Psoas muscle (tissue), 8 donors: ENCODE measurements around the gene ESRRA. TPM values are rescaled to one million over a fixed set of nuclear protein-coding genes. Genes with fewer than 3 reads are reported as not detected.
"Not testable (repeated sequence)": the region's sequence is repeated elsewhere in the genome, so short reads cannot be mapped to it uniquely, and the experiment has no call there.

Experiments used
- ATAC-seq, 4 donors: fragments of 200-7000 bp; cut with Tn5 transposase; one replicate each; pipeline ENCODE4 v1.9.1; 2020; ENCODE audit warnings: moderate library complexity in 3 of 4, mild to moderate bottlenecking in 2 of 4
- DNase-seq, 2 donors: peaks; one replicate each; pipeline ENCODE4 v3.0.0-alpha.2; 2020
- H3K27ac ChIP-seq: fragments of 200-600 bp; one replicate; pipeline ENCODE4 v1.8.0; 2022
- H3K27me3 ChIP-seq, 3 donors: fragments of 200-600 bp in 1 of 3; one replicate each; pipeline versions ENCODE4 v1.6.1 to v1.8.0; 2013 to 2022; ENCODE audit warnings: low read length in 2 of 3, mild to moderate bottlenecking in 2 of 3, moderate library complexity in 1 of 3; ENCODE audit not compliant: insufficient read depth in 3 of 3
- H3K36me3 ChIP-seq, 2 donors: fragments of 200-600 bp in 1 of 2; one replicate each; pipeline versions ENCODE4 v1.6.1 to v1.8.0; 2013 to 2022; ENCODE audit warnings: low read depth in 1 of 2, mild to moderate bottlenecking in 1 of 2, moderate library complexity in 1 of 2; ENCODE audit not compliant: insufficient read depth in 1 of 2
- H3K4me1 ChIP-seq: fragments of 200-600 bp; one replicate; pipeline ENCODE4 v1.8.0; 2022
- H3K4me3 ChIP-seq: fragments of 200-600 bp; one replicate; pipeline ENCODE4 v1.8.0; 2022; ENCODE audit warnings: mild to moderate bottlenecking
- H3K9me3 ChIP-seq: fragments of 200-600 bp; one replicate; pipeline ENCODE4 v1.8.0; 2022
- CTCF ChIP-seq: fragments of 200-600 bp; IDR thresholded peaks from one replicate; pipeline ENCODE4 v1.8.0; 2022; ENCODE audit warnings: antibody characterized with exemption
- WGBS, 3 donors: extraction: QIAGEN DNeasy Blood & Tissue Kit; methylation state at CpG; one replicate each; pipeline versions ENCODE4 v1.1.6 to v1.1.7; 2013; 5-methylcytosine and 5-hydroxymethylcytosine counted together
- intact Hi-C, 2 donors: fragments of 100-400 bp; cut with DNase I; formaldehyde crosslinking; loops; one replicate each; pipeline versions ENCODE4 v1.11.0 to v1.14.2; 2022
- polyA plus RNA-seq, 3 donors: library from polyadenylated mRNA; stranded (reverse); fragments of 200-250 nt; gene quantifications; one replicate each; pipeline ENCODE4 v1.2.3, GENCODE V29; 2013
- total RNA-seq, 4 donors: library from RNA; stranded (reverse); fragmentation: NEBNext Ultra II Directional in 2 of 4; extraction: Animal tissue kit (Norgen Biotek cat#: 25700) in 2 of 4; gene quantifications; one replicate each; pipeline versions ENCODE4 v1.2.1 to v1.2.4, GENCODE V29; 2021 to 2023
- donor health status: healthy with polysubstance abuse.
- donor health status: DM: no; HTN: no; CAD: no; lungs with moderate emphysema.
- donor health status: Bipolar disorder and iron deficiency.
- donor health status: healthy.
- donor health status: DM: yes; HTN: yes; CAD: no.
- donor health status: DM: no; HTN: no; CAD: no.
- donor health status: DM: no; HTN: no; CAD: no.
- donor health status: DM: yes; HTN: yes; CAD: no.

Gene ESRRA
- total and polyA plus RNA-seq, 7 donors = 104 to 362 (median 261) TPM

DNA sequence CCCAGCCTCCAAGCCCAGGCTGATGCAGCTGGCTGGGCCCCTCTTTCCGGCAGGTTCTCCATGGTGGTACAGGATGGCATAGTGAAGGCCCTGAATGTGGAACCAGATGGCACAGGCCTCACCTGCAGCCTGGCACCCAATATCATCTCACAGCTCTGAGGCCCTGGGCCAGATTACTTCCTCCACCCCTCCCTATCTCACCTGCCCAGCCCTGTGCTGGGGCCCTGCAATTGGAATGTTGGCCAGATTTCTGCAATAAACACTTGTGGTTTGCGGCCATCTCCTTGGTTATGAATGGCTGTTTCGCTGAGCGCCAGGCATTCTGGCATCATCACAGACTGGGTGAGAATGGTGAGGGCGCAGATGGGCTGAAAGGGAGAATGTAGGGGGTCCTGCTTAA, 16.2 kb downstream of the ESRRA start:
- Histone ChIP-seq H3K27ac (no peak overlapping the region), H3K4me1 (peaks cover 4% of the 10 kb centered on the region), H3K27me3 (no peaks in the 10 kb centered on the region), H3K4me3 (no peak overlapping the region), H3K36me3 (peaks cover 4 to 19% of the 10 kb centered on the region in 2 donors), H3K9me3 (no peaks in the 10 kb centered on the region)
- intact Hi-C loops = loop anchor here in 1 of 2 donors (5.0 kb wide), 1 partner anchor 36 kb away; the partner anchor contains the start of gene RPS6KA4
- DNase-seq (no peak), ATAC-seq (no peak)
- 85 to 95% (median 91%) methylated on average over 5 of the region's 5 CpGs for WGBS, 3 donors
- TF ChIP-seq CTCF = no peak

- Histone ChIP-seq H3K36me3 (peaks cover 4 to 19% of the 10 kb centered on the region in 2 donors), H3K27ac (no peak overlapping the region), H3K9me3 (no peaks in the 10 kb centered on the region), H3K27me3 (no peaks in the 10 kb centered on the region), H3K4me1 (no peaks in the 10 kb centered on the region), H3K4me3 (no peak overlapping the region)
- DNase-seq = no peak
- intact Hi-C loops = loop anchor here in 1 of 2 donors (5.0 kb wide), 1 partner anchor 34 kb away; the partner anchor contains the start of gene RPS6KA4
- no peak for ATAC-seq
- no peak for TF ChIP-seq CTCF
- 81 to 87% (median 81%) methylated on average over 7 of the region's 7 CpGs for WGBS, 3 donors
These were observed 17.6 kb downstream of the ESRRA start for GRCh38 chr11:64322925-64323260.

GRCh38 chr11:64323373-64323772, 18.0 kb downstream of the ESRRA start:
- 70 to 74% (median 74%) methylated on average over 3 to 5 of the region's 5 CpGs for WGBS, 3 donors
- DNase-seq = no peak
- TF ChIP-seq CTCF = no peak
- H3K27me3 ChIP-seq = no peaks in the 10 kb centered on the region
- no peak overlapping the region for H3K4me3 ChIP-seq
- no peak for ATAC-seq
- intact Hi-C loops = loop anchor here in 1 of 2 donors (5.0 kb wide), 1 partner anchor 34 kb away; the partner anchor contains the start of gene RPS6KA4
- H3K9me3 ChIP-seq = no peaks in the 10 kb centered on the region
- no peaks in the 10 kb centered on the region for H3K4me1 ChIP-seq
- H3K36me3 ChIP-seq = peaks cover 4 to 19% of the 10 kb centered on the region in 2 donors
- no peak overlapping the region for H3K27ac ChIP-seq

- DNase-seq, ATAC-seq: not testable (repeated sequence)
- 73 to 84% (median 78%) methylated on average over 4 of the region's 4 CpGs for WGBS, 3 donors
These were observed 18.7 kb downstream of the ESRRA start for GRCh38 chr11:64323984-64324383.

DNA sequence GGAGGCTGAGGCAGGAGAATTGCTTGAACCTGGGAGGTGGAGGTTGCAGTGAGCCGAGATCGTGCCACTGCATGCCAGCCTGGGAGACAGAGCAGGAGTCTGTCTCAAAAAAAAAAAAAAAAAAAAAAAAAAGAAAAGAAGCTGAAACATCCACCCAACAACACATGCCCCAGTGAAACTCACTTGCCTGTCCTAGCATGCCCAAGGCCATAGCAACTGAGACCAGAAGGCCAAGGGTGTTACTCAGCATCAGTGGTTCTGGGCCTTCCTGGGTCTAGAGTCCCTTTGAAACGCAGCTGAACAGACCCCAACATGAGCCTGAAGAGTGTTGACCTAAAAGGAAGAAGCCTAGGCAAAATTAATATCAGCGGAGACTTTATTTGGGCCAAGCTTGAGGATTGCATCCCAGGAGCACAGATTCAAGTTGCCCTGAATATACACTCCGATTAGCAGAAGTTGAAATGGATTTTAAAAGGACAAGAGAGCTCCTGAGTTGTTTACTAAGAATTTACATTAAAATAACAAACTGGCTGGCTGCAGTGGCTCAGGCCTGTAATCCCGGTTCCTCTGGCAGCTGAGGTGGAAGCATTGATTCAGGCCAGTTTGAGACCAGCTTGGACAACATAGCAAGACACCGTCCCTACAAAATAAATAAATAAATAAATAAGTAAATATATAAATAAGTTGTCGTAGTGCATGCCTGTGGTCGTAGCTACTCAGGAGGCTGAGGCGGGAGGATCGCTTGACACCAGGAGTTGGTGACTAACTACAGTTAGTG, 19.6 kb downstream of the ESRRA start:
- 86 to 88% (median 87%) methylated on average over 11 of the region's 11 CpGs for WGBS, 3 donors
- H3K36me3 ChIP-seq = peaks cover 4 to 19% of the 10 kb centered on the region in 2 donors
- H3K27ac ChIP-seq = no peak overlapping the region
- no peak for TF ChIP-seq CTCF
- H3K9me3 ChIP-seq = no peaks in the 10 kb centered on the region
- H3K4me3 ChIP-seq = no peak overlapping the region
- ATAC-seq (no peak), DNase-seq (no peak)
- H3K4me1 ChIP-seq = peaks cover 10% of the 10 kb centered on the region
- intact Hi-C loops = loop anchor here in 1 of 2 donors (5.0 kb wide), 1 partner anchor 32 kb away; the partner anchor contains the start of gene RPS6KA4
- no peaks in the 10 kb centered on the region for H3K27me3 ChIP-seq

More at GRCh38 chr11:64323984-64324383, 18.7 kb downstream of the ESRRA start:
- H3K9me3 ChIP-seq, H3K4me1 ChIP-seq, H3K27ac ChIP-seq, H3K4me3 ChIP-seq, H3K27me3 ChIP-seq: not testable (repeated sequence)
- intact Hi-C loops = loop anchor here in 1 of 2 donors (5.0 kb wide), 1 partner anchor 33 kb away; the partner anchor contains the start of gene RPS6KA4
- peaks cover 4 to 19% of the 10 kb centered on the region in 2 donors for H3K36me3 ChIP-seq
